GM19455 (cell line): ENCODE data around the gene SLC25A11.
"Not testable (repeated sequence)": the region's sequence is repeated elsewhere in the genome, so short reads cannot be mapped to it uniquely, and the experiment has no call there.

ENCODE experiments used
- ATAC-seq: cut with Tn5 transposase; IDR thresholded peaks from one replicate; pipeline ENCODE4 v1.9.1; 2021; ENCODE audit not compliant: unreplicated experiment

Gene SLC25A11

GRCh38 chr17:4920351-4921048 lies 19.3 kb downstream of the SLC25A11 start:
- no peak for ATAC-seq

GRCh38 chr17:4919511-4920047 lies 20.3 kb downstream of the SLC25A11 start:
- no peak for ATAC-seq

DNA sequence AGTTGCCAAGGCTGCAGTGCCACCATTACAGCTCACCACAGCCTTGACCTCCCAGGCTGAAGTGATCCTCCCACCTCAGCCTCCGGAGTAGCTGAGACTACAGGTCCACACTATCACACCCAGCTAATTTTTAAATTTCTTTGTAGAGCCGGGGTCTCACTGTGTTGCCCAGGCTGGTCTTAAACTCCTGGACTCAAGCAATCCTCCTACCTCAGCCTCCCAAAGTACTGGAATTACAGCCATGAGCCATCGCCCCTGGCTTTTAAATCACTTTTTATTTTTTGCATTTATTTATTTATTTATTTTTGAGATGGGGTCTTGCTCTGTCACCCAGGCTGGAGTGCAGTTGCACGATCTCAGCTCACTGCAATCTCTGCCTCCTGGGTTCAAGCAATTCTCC lies 25.3 kb downstream of the SLC25A11 start:
- not testable (repeated sequence) for ATAC-seq

GRCh38 chr17:4913994-4914393 lies 25.9 kb downstream of the SLC25A11 start:
- no peak for ATAC-seq

- ATAC-seq, result no peak
Observed at GRCh38 chr17:4908711-4909496, 30.9 kb downstream of the SLC25A11 start.

DNA sequence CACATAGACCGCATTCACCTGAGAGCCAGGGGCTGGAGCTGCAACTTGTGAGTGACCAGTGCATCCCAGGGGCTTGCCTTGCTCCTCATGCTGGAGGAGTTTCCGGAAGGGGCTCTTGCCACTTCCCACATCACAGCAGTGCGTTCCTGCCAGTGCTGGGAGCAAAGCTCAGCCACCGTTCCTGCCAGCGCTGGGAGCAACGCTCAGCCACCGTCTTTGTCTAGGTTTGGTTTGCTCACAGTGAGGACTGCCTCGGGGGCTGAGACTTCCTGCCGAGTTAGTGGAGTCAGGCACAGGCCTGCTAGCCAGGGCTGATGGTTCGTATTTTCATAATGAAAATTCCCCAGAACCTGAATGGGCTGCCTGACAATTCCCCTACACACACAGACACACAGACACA lies 31.5 kb downstream of the SLC25A11 start:
- ATAC-seq, result no peak

DNA sequence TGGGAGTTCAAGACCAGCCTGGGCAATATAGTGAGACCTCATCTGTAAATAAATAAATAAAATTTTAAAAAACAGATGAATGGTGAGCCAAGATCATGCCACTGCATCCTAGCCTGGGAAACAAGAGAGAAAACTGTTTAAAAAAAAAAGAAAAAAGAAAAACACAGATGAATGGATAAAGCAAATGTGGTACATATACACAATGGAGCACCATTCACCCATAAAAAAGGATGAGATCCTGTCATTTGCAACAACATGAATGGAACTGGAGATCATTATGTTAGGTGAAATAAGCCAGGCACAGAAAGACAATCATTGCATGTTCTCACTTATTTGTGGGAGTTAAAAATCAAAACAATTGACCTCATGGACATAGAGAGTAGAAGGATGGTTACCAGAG lies 33.2 kb downstream of the SLC25A11 start:
- ATAC-seq, result not testable (repeated sequence)

DNA sequence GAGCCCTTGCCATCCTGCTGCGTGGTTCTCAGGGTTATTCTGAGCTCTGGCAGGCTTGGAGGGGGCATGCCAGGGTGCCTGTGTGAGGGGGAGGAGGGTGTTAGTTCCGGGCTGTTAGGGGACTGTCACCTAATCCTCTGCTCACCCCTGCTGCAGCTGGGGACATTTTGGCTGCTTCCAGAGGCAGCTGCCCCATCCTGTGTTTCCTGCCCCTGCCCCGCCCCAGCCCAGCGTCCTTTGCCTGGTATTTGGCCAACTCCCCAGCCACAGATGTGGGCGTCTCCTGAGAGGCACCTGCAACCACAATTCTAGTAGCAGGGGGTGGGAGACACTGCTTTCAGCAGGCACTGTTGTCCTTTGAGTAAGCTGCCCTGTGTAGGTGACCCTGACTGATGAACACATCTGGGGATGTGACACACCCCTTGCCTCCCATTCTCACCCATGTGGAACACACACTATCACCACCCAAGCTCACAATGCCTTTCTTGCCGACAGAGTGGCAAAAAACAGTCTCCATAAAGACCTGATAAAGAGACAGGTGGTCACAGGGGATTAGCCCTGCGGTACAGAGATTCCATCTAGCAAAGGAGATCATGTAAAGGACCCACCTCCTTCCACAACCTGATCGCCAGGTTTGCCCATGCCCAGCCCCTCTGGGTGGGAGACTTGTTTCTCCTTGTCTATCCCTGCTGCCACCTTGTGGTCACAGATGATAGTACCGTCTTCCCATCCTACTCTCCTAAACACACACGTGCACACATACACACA lies 36.6 kb downstream of the SLC25A11 start, which contains the start of gene CHRNE:
TSS of gene CHRNE (minus strand) at position 48 of the 768 bp plus-strand sequence. CDS start at position 13, 35 bp downstream.
- no peak for ATAC-seq

DNA sequence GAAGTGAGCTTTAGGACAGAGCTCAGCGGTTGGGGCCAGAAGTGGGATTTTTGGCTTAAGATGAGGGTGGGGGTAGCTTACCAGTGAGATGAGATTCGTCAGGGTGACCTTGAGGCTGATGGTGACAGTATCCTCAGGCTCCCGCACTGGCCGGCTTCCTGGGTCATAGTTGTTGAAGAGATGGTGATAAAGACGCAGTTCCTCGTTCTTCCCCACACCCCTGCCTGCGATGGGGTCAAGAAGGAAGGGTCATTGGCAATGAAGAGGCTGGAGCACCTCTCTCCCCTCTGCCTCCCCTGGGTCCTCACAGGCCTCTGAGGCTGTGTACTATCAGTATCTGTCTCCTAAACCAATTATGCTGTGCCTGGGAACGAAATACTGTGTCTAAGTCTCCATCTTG lies 37.3 kb downstream of the SLC25A11 start:
- no peak for ATAC-seq

- ATAC-seq, result no peak
Observed at GRCh38 chr17:4901648-4902344, 38.0 kb downstream of the SLC25A11 start.

DNA sequence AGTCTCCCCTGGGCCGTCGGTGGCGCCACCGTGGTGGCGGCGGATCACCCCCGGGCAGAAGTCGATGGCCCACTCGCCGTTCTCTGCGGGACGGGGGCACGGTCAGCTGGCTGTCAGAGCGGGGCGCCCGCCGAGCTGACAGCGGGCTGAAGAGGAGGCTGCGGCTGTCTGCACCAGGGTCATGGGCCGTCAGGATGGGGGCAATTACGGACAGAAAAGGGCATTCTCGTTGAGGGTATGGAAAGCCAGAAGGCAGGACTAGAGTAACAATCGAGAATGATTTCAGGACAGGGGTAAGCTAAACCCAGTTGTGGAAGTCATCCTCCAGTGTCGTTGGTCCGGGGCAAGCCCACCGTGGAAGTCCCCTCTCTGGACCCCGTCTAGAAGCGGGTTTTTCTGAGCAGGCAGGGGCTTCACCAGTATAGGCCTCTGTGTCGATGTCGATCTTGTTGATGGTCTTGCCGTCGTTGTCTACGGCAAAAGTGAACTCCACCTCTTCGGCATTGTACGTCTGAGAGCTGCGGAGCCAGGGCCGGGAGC lies 38.7 kb downstream of the SLC25A11 start:
- no peak for ATAC-seq

DNA sequence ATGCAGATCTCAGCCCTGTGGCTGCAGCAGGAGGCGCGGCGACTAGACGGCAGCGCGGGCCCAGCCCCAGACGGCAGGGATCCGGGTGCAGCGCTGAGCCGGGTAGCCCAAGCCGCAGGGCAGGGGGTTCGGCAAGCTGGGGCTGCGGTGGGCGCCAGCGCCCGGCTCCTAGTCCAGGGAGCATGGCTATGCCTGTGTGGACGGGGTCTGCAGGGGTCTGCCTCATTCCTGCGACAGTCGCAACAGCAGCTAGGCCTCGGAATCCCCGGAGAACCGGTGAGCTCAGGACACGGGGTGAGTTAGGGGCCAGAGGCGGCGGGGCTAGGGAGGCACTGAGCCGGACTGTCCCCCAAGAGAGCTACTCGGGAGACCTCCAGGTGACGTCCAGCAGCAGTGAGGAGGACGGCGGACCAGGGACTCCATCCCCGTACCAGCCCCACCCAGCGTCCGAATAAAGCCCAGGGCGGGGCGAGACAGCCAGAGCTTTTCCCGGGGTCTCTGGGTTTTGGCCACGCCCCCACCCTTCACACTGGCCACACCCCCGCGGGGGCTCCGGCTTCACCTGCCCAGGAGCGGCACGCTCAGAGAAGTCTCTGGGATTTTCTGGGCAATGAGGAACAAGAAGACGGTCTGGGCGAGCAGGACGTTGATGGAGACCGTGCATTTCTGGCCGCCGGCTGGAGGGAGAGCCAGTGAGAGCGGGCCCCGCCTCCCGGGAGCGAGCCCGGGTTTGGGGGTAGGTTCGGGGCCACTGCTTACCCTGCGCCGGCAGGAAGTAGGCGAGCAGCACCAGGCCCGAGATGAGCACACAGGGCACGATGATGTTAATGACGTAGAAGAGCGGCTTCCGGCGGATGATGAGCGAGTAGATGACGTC lies 39.4 kb downstream of the SLC25A11 start:
- no peak for ATAC-seq

- peak; percentile 51 for ATAC-seq
Observed at GRCh38 chr17:4899341-4900230, 40.3 kb downstream of the SLC25A11 start, which contains the start of gene C17orf107. Gene C17orf107 (plus strand): TSS chr17:4899536. CDS start chr17:4899763, 227 bp downstream.

DNA sequence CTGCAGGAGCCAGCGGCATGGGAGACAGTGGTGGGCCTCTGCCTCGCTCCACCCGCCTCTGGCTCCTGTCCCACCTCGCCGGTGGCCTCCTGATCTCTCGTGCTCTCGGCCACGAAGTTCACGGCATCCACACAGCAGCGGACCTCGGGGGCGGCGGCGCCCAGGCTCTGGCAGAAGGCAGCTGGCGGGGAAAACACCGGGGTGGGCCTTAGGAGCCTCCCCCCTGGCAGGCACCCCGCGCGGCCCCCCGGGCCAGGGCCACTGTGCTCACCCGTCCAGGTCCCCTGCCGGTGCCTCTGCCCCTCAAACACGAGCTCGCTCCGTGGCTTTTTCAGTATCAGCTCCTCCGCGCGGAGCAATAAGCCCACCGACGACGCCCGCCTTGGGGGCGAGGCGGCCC lies 40.9 kb downstream of the SLC25A11 start:
- peak; percentile 11 for ATAC-seq

GRCh38 chr17:4898351-4898750 lies 41.5 kb downstream of the SLC25A11 start:
- no peak for ATAC-seq

DNA sequence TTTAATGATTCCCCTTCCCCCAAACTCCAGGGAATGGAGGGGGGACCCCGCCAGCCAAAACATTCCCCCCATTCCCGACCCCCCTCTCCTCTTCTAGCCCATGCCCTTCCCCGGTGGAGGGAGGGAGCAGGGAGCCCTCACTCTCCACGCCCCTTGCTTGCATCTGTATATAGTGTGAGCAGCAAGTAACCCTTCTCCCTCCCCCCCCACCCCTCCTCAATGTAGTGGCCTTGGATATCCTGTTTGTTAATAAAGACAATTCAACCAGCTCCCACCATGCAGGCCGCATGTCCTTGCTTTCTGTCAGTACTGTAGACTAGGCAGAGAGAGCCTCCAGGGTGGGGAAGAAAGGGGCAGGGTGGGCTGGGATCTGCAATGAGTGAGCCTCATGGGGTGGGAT lies 42.1 kb downstream of the SLC25A11 start:
- no peak for ATAC-seq

GRCh38 chr17:4897198-4897687 lies 42.6 kb downstream of the SLC25A11 start:
- no peak for ATAC-seq
